Suprapubic skin (tissue), 4 donors: ENCODE results near the gene CEP350.

Source experiments
- POLR2A ChIP-seq, 2 donors: fragments of 450-650 bp; IDR thresholded peaks; one replicate each; pipeline ENCODE4 v1.6.1; 2017; ENCODE audit warnings: antibody characterized with exemption in 2 of 2, mild to moderate bottlenecking in 2 of 2, moderate library complexity in 2 of 2
- POLR2AphosphoS5 ChIP-seq, 3 donors: sonication (generic); formaldehyde crosslinking; IDR thresholded peaks; one replicate each; pipeline ENCODE4 v1.6.1; 2017; ENCODE audit warnings: antibody characterized with exemption in 3 of 3

GRCh38 chr1:179925302-179925701 is 29.3 kb upstream of the CEP350 start:
- no peak for TF ChIP-seq POLR2A (IDR thresholded peaks at IDR 0.05)
- no peak for TF ChIP-seq POLR2AphosphoS5 (IDR thresholded peaks at IDR 0.05)
